ENCODE results near the gene SIAH1.
A peak's percentile ranks its signal among the peaks of the same experiment; 100 is the strongest.

SIAH1 gene

GRCh38 chr16:48352648-48353390, 32.4 kb downstream of the SIAH1 start:
- DNase-seq, result no peak
- Mint-ChIP-seq H3K27ac (peak overlapping the region; percentile 55), H3K36me3 (peaks cover 45% of the 10 kb centered on the region)

GRCh38 chr16:48350736-48351135, 34.5 kb downstream of the SIAH1 start:
- no peaks in the 10 kb centered on the region for H3K9me3 Mint-ChIP-seq
- H3K36me3 Mint-ChIP-seq, result peaks cover 47% of the 10 kb centered on the region
- no peak overlapping the region for H3K4me3 Mint-ChIP-seq
- H3K4me1 Mint-ChIP-seq, result peaks cover 15% of the 10 kb centered on the region
- CTCF ChIA-PET, result interaction anchor here (0.8 to 7.0 kb wide), 5 partner anchors 87 to 280 kb away, joined by 3 to 70 read pairs (median 3); no protein-coding TSS in a partner anchor
- no peaks in the 10 kb centered on the region for H3K27me3 Mint-ChIP-seq
- H3K27ac Mint-ChIP-seq, result peak overlapping the region; percentile 63
- DNase-seq, result no peak

More at GRCh38 chr16:48352648-48353390, 32.4 kb downstream of the SIAH1 start:
- Mint-ChIP-seq H3K9me3 (no peaks in the 10 kb centered on the region), H3K4me3 (no peak overlapping the region), H3K27me3 (no peaks in the 10 kb centered on the region), H3K4me1 (peaks cover 15% of the 10 kb centered on the region)
- CTCF ChIA-PET, result interaction anchor here (0.6 to 7.0 kb wide), 9 partner anchors 12 to 280 kb away, joined by 3 to 70 read pairs (median 5); no protein-coding TSS in a partner anchor

DNA sequence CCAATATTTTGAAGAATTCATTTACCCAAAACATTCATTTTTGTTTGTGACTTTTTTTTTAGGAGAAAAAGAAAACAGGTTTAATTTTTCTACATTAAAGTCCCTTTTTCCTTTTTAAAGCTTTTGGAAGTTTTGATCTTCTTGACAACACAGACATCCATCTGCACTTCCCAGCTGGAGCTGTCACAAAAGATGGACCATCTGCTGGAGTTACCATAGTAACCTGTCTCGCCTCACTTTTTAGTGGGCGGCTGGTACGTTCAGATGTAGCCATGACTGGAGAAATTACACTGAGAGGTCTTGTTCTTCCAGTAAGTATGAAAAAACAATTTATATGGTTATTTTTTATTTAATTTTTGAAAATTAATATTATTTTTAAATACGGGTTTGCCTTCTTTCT, 37.2 kb downstream of the SIAH1 start:
- Mint-ChIP-seq H3K4me1 (no peaks in the 10 kb centered on the region), H3K27me3 (no peaks in the 10 kb centered on the region), H3K36me3 (peaks cover 45% of the 10 kb centered on the region), H3K4me3 (no peak overlapping the region), H3K27ac (no peak overlapping the region), H3K9me3 (no peaks in the 10 kb centered on the region)
- DNase-seq, result no peak
- CTCF ChIA-PET, result interaction anchor here (2.2 kb wide), 1 partner anchor 275 kb away, joined by 4 read pairs; no protein-coding TSS in a partner anchor

GRCh38 chr16:48347191-48347865, 37.9 kb downstream of the SIAH1 start:
- Mint-ChIP-seq H3K27me3 (no peaks in the 10 kb centered on the region), H3K36me3 (peaks cover 47% of the 10 kb centered on the region)
- no peak for DNase-seq

DNA sequence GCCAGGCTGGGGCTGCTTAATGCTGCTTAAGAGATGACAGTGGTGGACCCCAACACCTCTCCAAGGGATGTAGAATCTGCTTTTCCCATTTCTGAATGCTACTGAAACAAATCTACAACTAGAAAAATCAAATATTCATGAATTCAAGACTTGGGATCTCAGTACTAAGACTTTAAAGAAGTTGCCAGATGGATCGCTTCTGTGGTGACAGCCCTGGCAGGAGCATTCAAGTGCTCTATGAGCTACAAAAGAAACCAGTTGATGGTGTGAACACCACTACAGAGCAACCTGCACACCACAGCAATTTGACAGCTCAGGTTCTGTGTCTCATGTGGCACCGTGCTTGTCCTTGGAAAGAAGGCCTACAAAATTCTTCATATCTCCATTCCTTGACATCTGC, 42.6 kb downstream of the SIAH1 start:
- H3K27me3 Mint-ChIP-seq, result no peaks in the 10 kb centered on the region
- CTCF ChIA-PET, result interaction anchor here (0.6 kb wide), 1 partner anchor 249 kb away, joined by 3 read pairs; no protein-coding TSS in a partner anchor
- H3K36me3 Mint-ChIP-seq, result peaks cover 37% of the 10 kb centered on the region
- no peak overlapping the region for H3K27ac Mint-ChIP-seq
- H3K9me3 Mint-ChIP-seq, result no peaks in the 10 kb centered on the region
- no peak overlapping the region for H3K4me3 Mint-ChIP-seq
- no peaks in the 10 kb centered on the region for H3K4me1 Mint-ChIP-seq
- no peak for DNase-seq

More at GRCh38 chr16:48347191-48347865, 37.9 kb downstream of the SIAH1 start:
- CTCF ChIA-PET, result interaction anchor here (1.0 to 2.2 kb wide), 2 partner anchors 276 to 283 kb away, joined by 3 to 4 read pairs; no protein-coding TSS in a partner anchor
- Mint-ChIP-seq H3K9me3 (no peaks in the 10 kb centered on the region), H3K27ac (no peak overlapping the region), H3K4me3 (no peak overlapping the region), H3K4me1 (no peaks in the 10 kb centered on the region)

DNA sequence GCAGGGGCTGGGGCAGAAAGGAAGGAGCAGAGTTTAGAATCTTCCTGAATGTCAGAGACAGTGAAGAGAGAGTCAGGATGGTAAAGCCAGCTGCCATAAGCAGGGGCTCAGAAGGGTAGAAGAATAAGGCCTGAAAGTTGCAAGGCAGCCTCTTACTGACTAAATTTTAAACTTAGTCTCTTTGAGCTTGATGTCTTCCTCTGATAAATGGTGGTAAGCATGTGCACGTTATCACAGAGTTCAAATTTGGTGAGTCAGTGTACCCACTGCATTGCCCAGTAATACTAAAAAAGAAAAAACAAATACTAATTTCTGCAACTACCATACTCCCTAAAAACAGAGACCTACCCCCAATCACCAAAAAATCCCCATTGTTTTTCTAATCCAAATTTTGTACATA, 45.2 kb downstream of the SIAH1 start:
- CTCF ChIA-PET, result no interaction called here
- Mint-ChIP-seq H3K27me3 (no peaks in the 10 kb centered on the region), H3K4me1 (no peaks in the 10 kb centered on the region), H3K27ac (no peak overlapping the region), H3K9me3 (no peaks in the 10 kb centered on the region), H3K36me3 (peaks cover 57% of the 10 kb centered on the region), H3K4me3 (no peak overlapping the region)
- DNase-seq, result no peak

DNA sequence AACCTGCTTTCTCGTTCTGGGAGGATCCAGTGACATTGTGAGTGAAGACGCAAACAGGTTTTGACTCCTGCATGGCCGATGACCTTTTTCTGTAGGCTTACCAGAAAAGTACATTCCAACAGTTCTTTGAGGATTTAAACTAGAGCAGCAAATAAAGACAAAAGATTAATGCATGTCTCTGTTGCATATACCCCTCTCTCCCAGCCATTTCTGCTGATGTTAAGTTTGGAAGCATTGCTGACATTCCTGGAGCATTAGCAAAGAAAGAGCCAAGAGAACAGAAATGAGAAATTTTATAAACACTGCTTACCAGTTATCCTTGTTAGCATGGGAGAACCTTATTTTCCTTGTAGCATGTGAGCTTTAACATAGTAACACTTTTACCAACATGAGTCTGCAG, 49.3 kb downstream of the SIAH1 start:
- CTCF ChIA-PET, result no interaction called here
- Mint-ChIP-seq H3K4me1 (no peaks in the 10 kb centered on the region), H3K4me3 (no peak overlapping the region), H3K27me3 (no peaks in the 10 kb centered on the region), H3K36me3 (peaks cover 45% of the 10 kb centered on the region), H3K9me3 (no peaks in the 10 kb centered on the region), H3K27ac (no peak overlapping the region)
- DNase-seq, result no peak

DNA sequence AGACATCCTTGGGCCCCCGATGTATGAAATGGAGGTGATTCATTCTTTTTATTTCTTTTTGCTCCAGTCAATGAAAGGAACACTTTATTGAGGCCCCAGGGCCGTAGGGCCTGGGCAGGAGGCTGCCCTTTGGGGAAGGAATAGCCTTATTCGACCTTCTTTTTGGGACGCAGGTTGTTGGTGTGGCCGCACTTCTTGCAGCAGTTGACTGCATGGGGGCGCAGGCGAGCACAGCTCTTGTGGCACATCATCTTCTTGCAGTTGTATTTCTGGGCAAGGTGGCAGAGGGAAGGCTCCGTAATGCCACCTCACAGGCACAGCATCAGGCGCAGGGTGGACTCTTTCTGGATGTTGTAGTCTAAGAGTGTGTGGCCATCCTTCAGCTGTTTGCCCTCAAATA, 50.9 kb downstream of the SIAH1 start:
- H3K27me3 Mint-ChIP-seq, result no peaks in the 10 kb centered on the region
- peaks cover 3% of the 10 kb centered on the region for H3K4me1 Mint-ChIP-seq
- DNase-seq, result no peak
- peaks cover 40% of the 10 kb centered on the region for H3K36me3 Mint-ChIP-seq
- H3K4me3 Mint-ChIP-seq, result no peak overlapping the region
- CTCF ChIA-PET, result no interaction called here
- H3K27ac Mint-ChIP-seq, result no peak overlapping the region
- H3K9me3 Mint-ChIP-seq, result no peaks in the 10 kb centered on the region

DNA sequence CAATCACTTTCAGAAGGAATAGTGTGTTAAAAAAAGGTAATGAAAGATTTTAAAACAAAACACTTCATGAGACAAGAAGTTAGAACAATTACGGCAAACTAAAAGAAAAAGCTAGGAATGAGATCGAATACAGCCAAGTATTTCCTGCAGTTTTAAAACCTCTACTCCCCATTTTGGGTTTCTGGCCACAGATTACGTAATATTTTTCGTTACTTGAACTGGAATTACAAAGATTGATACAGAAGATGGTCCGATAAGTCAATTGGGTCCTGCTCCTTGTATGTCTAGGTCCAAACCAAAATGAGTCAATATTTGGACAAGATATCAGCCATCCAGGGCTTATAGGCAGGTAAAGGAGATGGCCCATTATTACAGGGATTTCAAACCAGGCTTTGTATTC, 52.2 kb downstream of the SIAH1 start:
- H3K36me3 Mint-ChIP-seq, result peaks cover 34% of the 10 kb centered on the region
- no peak overlapping the region for H3K27ac Mint-ChIP-seq
- DNase-seq, result no peak
- CTCF ChIA-PET, result no interaction called here
- no peak overlapping the region for H3K4me3 Mint-ChIP-seq
- no peaks in the 10 kb centered on the region for H3K9me3 Mint-ChIP-seq
- no peaks in the 10 kb centered on the region for H3K27me3 Mint-ChIP-seq
- peaks cover 3% of the 10 kb centered on the region for H3K4me1 Mint-ChIP-seq

- Mint-ChIP-seq H3K4me1 (peaks cover 3% of the 10 kb centered on the region), H3K9me3 (no peaks in the 10 kb centered on the region), H3K27ac (peak overlapping the region; percentile 35), H3K36me3 (peaks cover 23% of the 10 kb centered on the region), H3K4me3 (no peak overlapping the region), H3K27me3 (no peaks in the 10 kb centered on the region)
- no peak for DNase-seq
- CTCF ChIA-PET, result interaction anchor here (0.9 kb wide), 1 partner anchor 22 kb away, joined by 3 read pairs; no protein-coding TSS in a partner anchor
Observed at GRCh38 chr16:48330841-48331192, 54.4 kb downstream of the SIAH1 start.

GRCh38 chr16:48330189-48330840, 54.9 kb downstream of the SIAH1 start:
- peaks cover 22% of the 10 kb centered on the region for H3K36me3 Mint-ChIP-seq

GRCh38 chr16:48329138-48329537, 56.1 kb downstream of the SIAH1 start:
- Mint-ChIP-seq H3K9me3 (no peaks in the 10 kb centered on the region), H3K4me3 (no peak overlapping the region), H3K27ac (no peak overlapping the region), H3K27me3 (no peaks in the 10 kb centered on the region), H3K4me1 (peaks cover 5% of the 10 kb centered on the region), H3K36me3 (peaks cover 19% of the 10 kb centered on the region)
- no peak for DNase-seq
- CTCF ChIA-PET, result no interaction called here

More at GRCh38 chr16:48330189-48330840, 54.9 kb downstream of the SIAH1 start:
- CTCF ChIA-PET, result no interaction called here
- H3K27me3 Mint-ChIP-seq, result no peaks in the 10 kb centered on the region
- peak overlapping the region; percentile 35 for H3K27ac Mint-ChIP-seq
- no peak overlapping the region for H3K4me3 Mint-ChIP-seq
- H3K9me3 Mint-ChIP-seq, result no peaks in the 10 kb centered on the region
- no peak for DNase-seq
- H3K4me1 Mint-ChIP-seq, result peaks cover 3% of the 10 kb centered on the region

DNA sequence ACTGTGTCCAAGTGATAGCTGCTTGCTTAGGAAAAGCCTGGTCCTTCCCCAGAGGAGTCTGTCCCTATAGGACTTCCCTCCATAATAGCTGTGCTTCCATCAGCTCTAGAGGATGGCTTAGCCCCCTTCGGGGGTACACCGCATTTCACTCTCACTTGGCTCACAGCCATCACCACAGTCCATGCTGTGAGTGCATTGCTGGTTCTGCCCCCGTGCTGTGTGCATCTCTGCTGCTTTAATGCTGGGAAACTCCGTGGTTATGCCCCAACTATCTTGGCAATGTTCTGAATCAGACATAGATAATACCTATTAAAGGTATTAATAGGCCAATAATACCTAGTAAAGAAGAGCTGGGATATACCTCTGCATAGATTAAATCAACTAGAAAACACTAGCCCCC, 58.3 kb downstream of the SIAH1 start:
- Mint-ChIP-seq H3K27ac (no peak overlapping the region), H3K27me3 (no peaks in the 10 kb centered on the region), H3K9me3 (no peaks in the 10 kb centered on the region), H3K4me3 (no peak overlapping the region), H3K4me1 (peaks cover 8% of the 10 kb centered on the region), H3K36me3 (peaks cover 30% of the 10 kb centered on the region)
- CTCF ChIA-PET, result interaction anchor here (1.0 kb wide), 2 partner anchors 27 to 35 kb away, joined by 3 to 4 read pairs; no protein-coding TSS in a partner anchor
- DNase-seq, result no peak

All from activated naive CD4-positive, alpha-beta T cell treated with anti-CD3 and anti-CD28 coated beads, Interleukin-2, amount 10 ng/mL, durations not matched to agents 7 days and 5 days (primary cell).